Measurements from ENCODE around the gene PKDREJ.

The PKDREJ gene

DNA sequence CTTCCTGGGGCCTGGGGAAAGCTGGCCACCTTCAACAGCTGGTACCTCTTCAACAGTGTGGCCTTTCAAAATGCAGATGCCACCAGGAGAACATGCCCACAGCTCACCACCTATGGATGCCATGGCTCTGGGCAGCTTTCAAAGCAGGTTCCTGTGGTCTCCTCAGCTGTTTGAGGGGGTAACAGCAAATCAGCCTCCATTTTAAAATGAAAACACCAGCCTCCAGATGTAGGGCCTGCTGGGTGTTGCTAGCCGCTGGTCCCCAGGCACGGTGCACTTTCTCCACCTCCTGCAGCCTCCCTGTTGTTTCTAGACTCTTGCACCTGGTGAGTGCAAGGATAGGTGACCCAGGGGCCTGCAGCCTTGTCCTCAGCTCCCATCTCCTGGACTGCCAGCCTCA, 23.1 kb downstream of the PKDREJ start:
- TF ChIP-seq, protein P1, sequence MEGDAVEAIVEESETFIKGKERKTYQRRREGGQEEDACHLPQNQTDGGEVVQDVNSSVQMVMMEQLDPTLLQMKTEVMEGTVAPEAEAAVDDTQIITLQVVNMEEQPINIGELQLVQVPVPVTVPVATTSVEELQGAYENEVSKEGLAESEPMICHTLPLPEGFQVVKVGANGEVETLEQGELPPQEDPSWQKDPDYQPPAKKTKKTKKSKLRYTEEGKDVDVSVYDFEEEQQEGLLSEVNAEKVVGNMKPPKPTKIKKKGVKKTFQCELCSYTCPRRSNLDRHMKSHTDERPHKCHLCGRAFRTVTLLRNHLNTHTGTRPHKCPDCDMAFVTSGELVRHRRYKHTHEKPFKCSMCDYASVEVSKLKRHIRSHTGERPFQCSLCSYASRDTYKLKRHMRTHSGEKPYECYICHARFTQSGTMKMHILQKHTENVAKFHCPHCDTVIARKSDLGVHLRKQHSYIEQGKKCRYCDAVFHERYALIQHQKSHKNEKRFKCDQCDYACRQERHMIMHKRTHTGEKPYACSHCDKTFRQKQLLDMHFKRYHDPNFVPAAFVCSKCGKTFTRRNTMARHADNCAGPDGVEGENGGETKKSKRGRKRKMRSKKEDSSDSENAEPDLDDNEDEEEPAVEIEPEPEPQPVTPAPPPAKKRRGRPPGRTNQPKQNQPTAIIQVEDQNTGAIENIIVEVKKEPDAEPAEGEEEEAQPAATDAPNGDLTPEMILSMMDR (IDR thresholded peaks at IDR 0.05; ENCODE audit: borderline replicate concordance, insufficient read depth, low read depth, low read length) = no peak
- H3K4me3 ChIP-seq (ENCODE audit: low read depth, low read length) = no peak overlapping the region

DNA sequence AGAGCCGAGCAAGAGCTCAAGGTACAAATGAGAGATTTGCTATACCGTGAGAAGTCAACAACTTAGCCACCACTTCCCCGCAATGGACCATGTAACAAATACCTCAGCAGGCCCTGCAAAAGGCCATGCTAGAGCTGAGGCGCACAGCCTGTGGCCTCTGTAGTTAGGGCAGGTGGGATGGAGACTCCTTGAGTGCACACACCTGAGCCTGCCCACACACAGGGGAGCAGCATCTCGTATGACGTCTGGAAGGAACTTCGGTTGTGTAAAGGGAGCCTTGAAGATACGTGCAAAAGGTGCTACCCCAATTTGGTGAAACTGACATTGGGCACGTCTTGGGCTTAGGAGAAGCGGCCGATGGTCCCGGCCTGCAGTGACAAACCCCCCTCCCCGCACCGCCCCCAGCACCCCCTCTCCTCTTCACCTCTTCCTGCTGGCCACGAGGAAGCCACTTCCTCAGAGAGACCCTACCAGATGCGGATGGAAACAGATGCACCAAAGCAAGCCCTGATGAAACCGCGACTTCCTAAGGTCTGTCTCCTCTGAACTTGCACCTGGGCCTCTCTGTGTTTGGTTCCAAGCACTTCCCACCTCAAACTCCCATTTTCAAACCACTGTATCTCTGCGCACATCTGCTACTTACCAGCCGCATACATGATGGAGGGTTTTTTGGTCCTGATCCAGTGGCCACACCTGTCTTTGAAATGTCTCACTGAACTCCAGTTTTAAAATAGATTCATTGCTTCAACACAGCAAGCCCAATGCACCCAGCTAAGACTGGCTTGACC, 23.7 kb downstream of the PKDREJ start:
- TF ChIP-seq, protein P1 (IDR thresholded peaks at IDR 0.05; ENCODE audit: borderline replicate concordance, insufficient read depth, low read depth, low read length) = no peak
- H3K4me3 ChIP-seq (ENCODE audit: low read depth, low read length) = no peak overlapping the region

DNA sequence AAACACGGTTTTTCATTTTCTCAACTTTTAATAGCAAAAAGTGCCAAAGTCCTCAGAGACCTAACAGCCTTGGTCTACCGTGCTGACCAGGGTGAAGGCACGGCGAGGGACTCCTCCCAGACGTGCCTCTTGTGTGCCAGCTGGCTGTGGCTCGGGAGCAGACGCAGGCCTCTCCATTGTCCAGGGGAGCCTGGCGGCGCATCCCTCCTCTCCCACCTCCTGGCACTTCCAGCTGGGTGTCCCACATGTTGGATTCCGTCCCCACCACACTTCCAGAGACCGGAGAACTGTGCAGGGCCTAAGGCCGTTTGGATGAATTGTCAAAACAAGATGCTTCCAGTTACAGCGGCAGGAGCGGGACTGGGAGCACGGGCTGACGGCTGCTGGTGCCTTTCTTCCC, 24.6 kb downstream of the PKDREJ start:
- H3K4me3 ChIP-seq (ENCODE audit: low read depth, low read length) = no peak overlapping the region
- TF ChIP-seq, protein P1 (IDR thresholded peaks at IDR 0.05; ENCODE audit: borderline replicate concordance, insufficient read depth, low read depth, low read length) = no peak

DNA sequence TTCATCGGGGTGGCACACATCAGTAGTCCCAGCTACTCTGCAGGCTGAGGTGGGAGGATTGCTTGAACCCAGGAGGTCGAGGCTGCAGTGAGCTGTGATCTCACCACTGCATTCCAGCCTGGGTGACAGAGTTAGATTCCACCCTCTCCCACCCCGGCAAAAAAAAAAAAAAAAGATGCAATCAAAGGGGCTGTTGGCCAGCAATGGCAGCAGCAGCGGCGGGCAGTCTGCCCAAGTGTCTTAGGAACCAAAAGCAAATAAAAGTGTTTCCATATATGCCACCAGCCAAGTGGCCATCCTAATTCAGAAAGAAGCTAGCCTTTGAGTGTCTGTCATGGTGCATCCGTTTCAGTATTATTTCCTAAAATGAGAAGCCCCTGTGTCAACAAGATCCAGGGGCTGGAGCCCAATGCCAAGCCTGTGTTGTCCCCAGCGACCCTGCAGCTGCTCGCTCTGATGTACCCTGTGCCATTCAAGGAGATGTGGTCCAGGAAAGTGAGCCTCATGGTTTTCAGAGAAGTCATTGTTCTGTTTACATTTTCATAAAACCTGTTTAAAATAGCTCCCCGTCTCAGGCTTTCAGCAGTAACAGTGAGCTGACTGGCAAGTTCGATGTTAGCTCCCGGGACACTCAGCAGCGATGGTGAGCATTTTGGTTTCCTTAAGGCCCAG, 25.6 kb downstream of the PKDREJ start:
- H3K4me3 ChIP-seq (ENCODE audit: low read depth, low read length) = no peak overlapping the region
- TF ChIP-seq, protein P1 (IDR thresholded peaks at IDR 0.05; ENCODE audit: borderline replicate concordance, insufficient read depth, low read depth, low read length) = no peak

DNA sequence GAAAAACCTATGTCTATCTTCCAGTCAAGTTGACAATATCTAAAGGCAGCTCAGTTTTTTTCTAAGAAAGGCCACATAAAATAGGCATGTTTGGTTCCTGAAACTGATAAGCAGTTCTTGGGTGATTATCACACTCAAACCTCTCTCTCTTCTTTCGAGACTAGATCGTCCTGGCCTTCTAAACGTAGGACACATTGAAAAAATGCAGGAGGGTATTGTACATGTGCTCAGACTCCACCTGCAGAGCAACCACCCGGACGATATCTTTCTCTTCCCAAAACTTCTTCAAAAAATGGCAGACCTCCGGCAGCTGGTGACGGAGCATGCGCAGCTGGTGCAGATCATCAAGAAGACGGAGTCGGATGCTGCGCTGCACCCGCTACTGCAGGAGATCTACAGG, 28.2 kb downstream of the PKDREJ start:
- TF ChIP-seq, protein P1 (IDR thresholded peaks at IDR 0.05; ENCODE audit: borderline replicate concordance, insufficient read depth, low read depth, low read length) = no peak
- no peak overlapping the region for H3K4me3 ChIP-seq (ENCODE audit: low read depth, low read length)

DNA sequence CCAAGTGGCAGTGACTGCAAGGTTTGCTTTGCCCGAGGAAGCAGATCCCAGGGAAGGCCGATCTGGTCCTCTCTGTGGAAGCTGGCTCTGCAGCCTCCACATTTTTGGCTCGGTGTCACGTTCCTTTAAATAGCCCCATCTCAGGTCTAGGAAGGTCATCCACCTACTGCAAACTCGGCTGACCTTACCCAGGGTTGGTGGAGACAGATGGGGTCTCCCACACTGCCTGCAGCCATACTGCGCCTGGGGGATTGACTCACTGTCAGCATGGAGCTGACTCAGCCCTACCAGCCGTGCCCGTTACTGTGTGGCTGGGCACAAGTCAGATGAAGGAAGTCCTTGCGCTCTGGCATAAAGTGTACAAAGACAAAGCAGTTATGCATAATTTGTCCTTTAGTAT, 29.9 kb downstream of the PKDREJ start:
- no peak overlapping the region for H3K4me3 ChIP-seq (ENCODE audit: low read depth, low read length)
- TF ChIP-seq, protein P1 (IDR thresholded peaks at IDR 0.05; ENCODE audit: borderline replicate concordance, insufficient read depth, low read depth, low read length) = no peak
